Right atrium auricular region (tissue), 2 donors: ENCODE data around the gene NCAPH2. TPM values are rescaled to one million over a fixed set of nuclear protein-coding genes. Genes with fewer than 3 reads are reported as not detected.

ENCODE experiments used
- DNase-seq: peaks from one replicate; pipeline ENCODE4 v3.0.0-alpha.2; 2019; ENCODE audit warnings: low spot score
- H3K27ac ChIP-seq, 2 donors: fragments of 200-600 bp; sonication (generic); 1 replicate in 1 of 2; 2 replicates in 1 of 2; pipeline ENCODE4 v1.5.1; 2016 to 2019
- H3K27me3 ChIP-seq, 2 donors: fragments of 200-600 bp; sonication (generic); one replicate each; pipeline versions ENCODE4 v1.5.1 to v1.6.0; 2017 to 2019
- H3K36me3 ChIP-seq: fragments of 200-600 bp; sonication (generic); one replicate; pipeline ENCODE4 v1.5.1; 2016
- H3K4me1 ChIP-seq, 2 donors: fragments of 200-600 bp; sonication (generic); one replicate each; pipeline versions ENCODE4 v1.5.1 to v1.6.0; 2017 to 2019
- H3K4me3 ChIP-seq, 2 donors: fragments of 200-600 bp; sonication (generic); 1 replicate in 1 of 2; 2 replicates in 1 of 2; pipeline ENCODE4 v1.5.1; 2017 to 2019; ENCODE audit warnings: mild to moderate bottlenecking in 1 of 2, moderate library complexity in 1 of 2
- H3K9me3 ChIP-seq, 2 donors: fragments of 200-600 bp; sonication (generic); one replicate each; pipeline ENCODE4 v1.5.1; 2019
- CTCF ChIP-seq, 2 donors: fragments of 200-600 bp; sonication (generic); IDR thresholded peaks; one replicate each; pipeline ENCODE4 v1.5.1; 2019; ENCODE audit warnings: antibody characterized with exemption in 2 of 2
- total RNA-seq, 2 donors: library from RNA; depleted of rRNA; stranded (reverse); fragments of >200 nt; gene quantifications; one replicate each; pipeline ENCODE4 v1.1.0, GENCODE V29; 2016

Gene NCAPH2
- total RNA-seq, 2 donors from 2014 or later, result 19.5 to 33.4 TPM

GRCh38 chr22:50527921-50528681 lies 20.1 kb downstream of the NCAPH2 start:
- Histone ChIP-seq H3K36me3 (peaks cover 10% of the 10 kb centered on the region), H3K4me3 (no peak overlapping the region), H3K9me3 (no peaks in the 10 kb centered on the region), H3K27me3 (peaks cover 0 to 7% of the 10 kb centered on the region in 2 donors), H3K4me1 (peaks cover 0 to 67% of the 10 kb centered on the region in 2 donors), H3K27ac (peak overlapping the region; percentile 86 to 96)
- TF ChIP-seq CTCF (IDR thresholded peaks at IDR 0.05), result no peak
- DNase-seq, result no peak

- Histone ChIP-seq H3K9me3 (no peaks in the 10 kb centered on the region), H3K27me3 (peaks cover 0 to 7% of the 10 kb centered on the region in 2 donors), H3K36me3 (peaks cover 3% of the 10 kb centered on the region), H3K27ac (peak overlapping the region; percentile 92 to 96), H3K4me1 (peaks cover 0 to 65% of the 10 kb centered on the region in 2 donors), H3K4me3 (peak overlapping the region; percentile 47 to 67)
- no peak for DNase-seq
- no peak for TF ChIP-seq CTCF (IDR thresholded peaks at IDR 0.05)
Measured at GRCh38 chr22:50528682-50529415, 20.8 kb downstream of the NCAPH2 start.

GRCh38 chr22:50529416-50529896 lies 21.4 kb downstream of the NCAPH2 start:
- Histone ChIP-seq H3K27me3 (peaks cover 0 to 7% of the 10 kb centered on the region in 2 donors), H3K9me3 (no peaks in the 10 kb centered on the region), H3K27ac (peak overlapping the region; percentile 92 to 96), H3K4me3 (peak overlapping the region; percentile 47 to 67), H3K36me3 (no peaks in the 10 kb centered on the region), H3K4me1 (peaks cover 0 to 59% of the 10 kb centered on the region in 2 donors)
- no peak for DNase-seq
- TF ChIP-seq CTCF (IDR thresholded peaks at IDR 0.05), result no peak

- H3K27me3 ChIP-seq, result peaks cover 0 to 7% of the 10 kb centered on the region in 2 donors
- peak within 1 kb of the TSS; percentile 47 to 67 for H3K4me3 ChIP-seq
- H3K4me1 ChIP-seq, result peaks cover 0 to 53% of the 10 kb centered on the region in 2 donors
- H3K27ac ChIP-seq, result peak within 1 kb of the TSS; percentile 92 to 96
- no peaks in the 10 kb centered on the region for H3K9me3 ChIP-seq
- DNase-seq, result peak; percentile 90
- no peak for TF ChIP-seq CTCF (IDR thresholded peaks at IDR 0.05)
- no peaks in the 10 kb centered on the region for H3K36me3 ChIP-seq
Measured at GRCh38 chr22:50529897-50530579, 22.0 kb downstream of the NCAPH2 start, which contains the start of gene TYMP. Gene TYMP (minus strand): TSS chr22:50530012. CDS start chr22:50529709, 303 bp downstream.

- Histone ChIP-seq H3K9me3 (no peaks in the 10 kb centered on the region), H3K27ac (peak overlapping the region; percentile 92 to 96), H3K4me1 (peaks cover 0 to 53% of the 10 kb centered on the region in 2 donors), H3K27me3 (peaks cover 0 to 7% of the 10 kb centered on the region in 2 donors), H3K36me3 (no peaks in the 10 kb centered on the region), H3K4me3 (peak overlapping the region; percentile 47 to 67)
- no peak for DNase-seq
- no peak for TF ChIP-seq CTCF (IDR thresholded peaks at IDR 0.05)
Measured at GRCh38 chr22:50530580-50530876, 22.5 kb downstream of the NCAPH2 start.
